GM18505 (cell line): Measurements from ENCODE around the gene TSBP1.

ENCODE experiments used
- ATAC-seq: cut with Tn5 transposase; IDR thresholded peaks from one replicate; pipeline ENCODE4 v1.9.1; 2021; ENCODE audit not compliant: unreplicated experiment
- POLR2A ChIP-seq: IDR thresholded peaks from 4 replicates; pipeline ENCODE4 v1.6.1; 2011; ENCODE audit warnings: borderline replicate concordance; ENCODE audit not compliant: insufficient read depth, insufficient read length; ENCODE audit errors: extremely low read depth

Gene TSBP1

GRCh38 chr6:32371803-32372202 is at the start of gene TSBP1:
TSBP1 (minus strand) TSS chr6:32371903; CDS start chr6:32371706, 197 bp downstream.
- no peak for TF ChIP-seq POLR2A
- ATAC-seq, result no peak

- no peak for ATAC-seq
- TF ChIP-seq POLR2A, result no peak
Measured at GRCh38 chr6:32416036-32416435, 44.3 kb upstream of the TSBP1 start.

GRCh38 chr6:32415521-32416019 is 43.9 kb upstream of the TSBP1 start:
- TF ChIP-seq POLR2A, result no peak
- ATAC-seq, result no peak

GRCh38 chr6:32413427-32414047 is 41.8 kb upstream of the TSBP1 start:
- ATAC-seq, result no peak
- TF ChIP-seq POLR2A, result no peak

GRCh38 chr6:32411566-32412327 is 40.0 kb upstream of the TSBP1 start:
- ATAC-seq, result no peak
- no peak for TF ChIP-seq POLR2A

GRCh38 chr6:32410906-32411305 is 39.2 kb upstream of the TSBP1 start:
- TF ChIP-seq POLR2A, result no peak
- ATAC-seq, result no peak

- TF ChIP-seq POLR2A, result no peak
- no peak for ATAC-seq
Measured at GRCh38 chr6:32406857-32407256, 35.2 kb upstream of the TSBP1 start, which contains the start of gene BTNL2. BTNL2 (minus strand) TSS chr6:32407181; CDS start chr6:32407123, 58 bp downstream.

GRCh38 chr6:32406197-32406596 is 34.5 kb upstream of the TSBP1 start:
- ATAC-seq, result no peak

GRCh38 chr6:32405656-32406055 is 34.0 kb upstream of the TSBP1 start:
- no peak for ATAC-seq
- TF ChIP-seq POLR2A, result no peak

More at GRCh38 chr6:32406197-32406596, 34.5 kb upstream of the TSBP1 start:
- no peak for TF ChIP-seq POLR2A

- no peak for ATAC-seq
- no peak for TF ChIP-seq POLR2A
Measured at GRCh38 chr6:32402812-32403211, 31.1 kb upstream of the TSBP1 start.

GRCh38 chr6:32401284-32401963 is 29.7 kb upstream of the TSBP1 start:
- no peak for ATAC-seq
- TF ChIP-seq POLR2A, result no peak

GRCh38 chr6:32397252-32397920 is 25.7 kb upstream of the TSBP1 start:
- no peak for TF ChIP-seq POLR2A
- ATAC-seq, result no peak

- no peak for TF ChIP-seq POLR2A
- no peak for ATAC-seq
Measured at GRCh38 chr6:32396028-32396427, 24.3 kb upstream of the TSBP1 start.

GRCh38 chr6:32393665-32394420 is 22.1 kb upstream of the TSBP1 start:
- TF ChIP-seq POLR2A, result no peak
- ATAC-seq, result no peak
